HG02943 (cell line): Measurements from ENCODE around the gene OR4K17.
"Not testable (repeated sequence)": the region's sequence is repeated elsewhere in the genome, so short reads cannot be mapped to it uniquely, and the experiment has no call there.

ENCODE experiments used
- ATAC-seq: cut with Tn5 transposase; IDR thresholded peaks from one replicate; pipeline ENCODE4 v1.9.1; 2021; ENCODE audit warnings: mild to moderate bottlenecking, low read depth, moderate library complexity; ENCODE audit not compliant: unreplicated experiment

The OR4K17 gene

DNA sequence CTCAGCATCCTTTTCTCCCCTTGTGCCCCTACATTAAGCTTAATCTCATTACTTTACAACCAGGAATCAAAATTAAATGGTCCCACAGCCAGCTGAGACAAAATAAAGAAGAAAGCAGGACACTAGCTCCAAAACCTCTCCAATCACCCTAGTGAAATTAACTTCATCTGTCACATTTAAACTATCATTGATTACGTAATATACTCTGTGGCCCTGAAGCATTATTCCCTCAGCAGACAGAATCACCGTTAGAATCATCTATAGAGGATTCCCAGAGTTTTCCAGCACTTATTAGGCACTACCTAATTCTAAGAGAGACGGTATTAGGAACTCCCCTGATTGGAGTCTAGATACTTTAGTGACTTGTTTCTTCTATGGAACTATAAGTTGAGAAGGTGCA, at the start of gene OR4K17:
Gene OR4K17, plus strand, starts transcription at position 302 of the 400 bp plus-strand sequence. CDS start 6,761 bp downstream, outside the sequence.
- ATAC-seq = no peak

DNA sequence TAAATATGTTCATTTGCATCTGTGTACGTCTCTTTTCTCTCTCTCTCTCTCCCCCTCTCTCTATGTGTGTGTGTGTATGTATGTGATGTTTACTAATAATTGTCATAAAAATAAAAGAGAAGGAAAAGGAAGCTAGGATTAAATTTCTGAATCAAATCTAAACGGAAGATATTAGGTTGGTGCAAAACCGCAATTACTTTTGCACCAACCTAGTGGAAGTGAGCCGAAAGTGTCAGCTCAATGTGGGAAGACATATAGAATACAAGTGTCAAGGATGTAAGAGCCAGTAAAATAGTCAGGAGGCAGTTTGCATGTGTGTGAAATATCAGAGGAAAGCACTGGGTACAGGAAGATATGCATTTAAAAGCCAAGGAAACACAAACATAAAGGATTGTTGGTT, 18.5 kb upstream of the OR4K17 start:
- no peak for ATAC-seq

- ATAC-seq = no peak
These were observed 17.1 kb upstream of the OR4K17 start for GRCh38 chr14:20093442-20093841.

- not testable (repeated sequence) for ATAC-seq
These were observed 11.4 kb upstream of the OR4K17 start for GRCh38 chr14:20098926-20099770.

DNA sequence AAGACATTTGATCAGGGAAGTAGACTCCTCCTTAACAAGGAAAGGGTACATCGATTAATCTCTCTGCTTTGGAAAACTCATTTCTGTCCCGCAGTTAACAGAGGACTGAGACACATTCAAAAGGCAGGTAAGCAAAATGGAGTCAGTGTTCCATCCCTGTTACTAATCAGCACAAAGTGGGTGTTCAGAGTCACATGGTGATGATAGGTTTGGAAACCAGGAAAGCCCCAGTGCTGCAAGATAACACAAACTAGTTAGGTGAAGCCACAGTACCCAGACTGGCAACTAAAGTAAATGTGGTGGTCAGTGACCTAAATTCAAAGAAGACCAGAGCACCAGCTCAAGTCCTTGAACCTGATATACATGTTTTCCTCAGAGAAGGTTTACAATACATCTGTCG, 1.8 kb downstream of the OR4K17 start:
- ATAC-seq = no peak

DNA sequence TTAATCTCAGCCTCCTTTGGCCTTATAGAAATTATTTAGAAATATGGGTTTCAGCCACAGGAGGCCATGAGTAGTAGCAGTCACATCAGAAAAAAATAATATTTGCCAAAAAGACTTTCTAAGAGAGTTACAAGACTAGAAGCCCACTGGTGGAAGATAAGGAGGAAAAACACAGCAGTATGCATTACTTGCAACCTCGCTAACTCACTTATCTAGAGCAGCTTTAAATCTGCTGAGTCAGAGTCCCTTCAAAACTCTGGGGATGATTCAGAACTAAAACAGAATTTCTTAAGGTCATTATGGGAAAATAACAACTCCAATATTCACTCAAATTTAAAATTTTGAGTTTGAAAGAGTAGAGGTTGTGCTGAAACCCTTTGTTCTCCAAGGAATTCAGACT, 6.2 kb downstream of the OR4K17 start:
- ATAC-seq = no peak

DNA sequence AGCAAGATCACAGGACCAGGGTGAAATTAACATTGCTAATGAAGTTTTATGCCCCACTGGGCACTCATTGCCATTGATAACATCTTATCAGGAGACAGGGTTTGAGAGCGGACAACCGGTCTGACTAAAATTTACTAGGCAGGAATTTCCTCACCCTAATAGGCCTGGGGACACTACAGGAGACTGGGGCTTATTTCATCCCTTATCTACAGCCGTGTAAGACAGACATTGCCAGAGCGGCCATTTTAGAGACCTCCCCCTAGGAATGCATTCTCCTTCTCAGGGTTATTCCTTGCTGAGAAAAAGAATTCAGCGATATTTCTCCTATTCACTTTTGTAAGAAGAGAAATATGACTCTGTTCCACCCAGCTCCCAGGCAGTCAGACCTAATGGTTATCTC, 8.3 kb downstream of the OR4K17 start:
- no peak for ATAC-seq

DNA sequence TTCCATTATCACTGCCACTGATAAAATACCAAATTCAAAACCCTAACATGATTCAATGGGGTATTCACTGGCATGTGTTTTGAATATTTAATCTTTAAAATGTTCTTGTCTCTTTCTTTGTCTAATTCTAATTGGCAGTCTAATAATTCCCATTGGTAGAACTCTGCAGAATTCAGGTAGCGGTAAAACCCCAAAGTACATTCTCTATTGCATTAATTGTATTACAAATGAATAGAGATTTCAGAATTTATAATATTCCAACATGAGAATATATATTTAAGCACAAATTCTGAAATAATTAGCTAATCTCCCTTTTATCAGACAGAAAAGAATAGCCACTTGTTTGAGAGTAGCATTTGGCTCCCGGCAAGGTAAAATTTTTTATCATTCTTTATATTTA, 28.0 kb downstream of the OR4K17 start, which contains the start of gene OR4N5:
Gene OR4N5, plus strand, starts transcription at position 301 of the 400 bp plus-strand sequence. CDS start 4,916 bp downstream, outside the sequence.
- no peak for ATAC-seq

DNA sequence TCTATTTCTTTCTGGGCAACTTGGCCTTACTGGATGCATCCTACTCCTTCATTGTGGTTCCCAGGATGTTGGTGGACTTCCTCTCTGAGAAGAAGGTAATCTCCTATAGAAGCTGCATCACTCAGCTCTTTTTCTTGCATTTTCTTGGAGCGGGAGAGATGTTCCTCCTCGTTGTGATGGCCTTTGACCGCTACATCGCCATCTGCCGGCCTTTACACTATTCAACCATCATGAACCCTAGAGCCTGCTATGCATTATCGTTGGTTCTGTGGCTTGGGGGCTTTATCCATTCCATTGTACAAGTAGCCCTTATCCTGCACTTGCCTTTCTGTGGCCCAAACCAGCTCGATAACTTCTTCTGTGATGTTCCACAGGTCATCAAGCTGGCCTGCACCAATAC, 33.4 kb downstream of the OR4K17 start:
- no peak for ATAC-seq

- no peak for ATAC-seq
These were observed 34.3 kb downstream of the OR4K17 start for GRCh38 chr14:20144820-20145219.

DNA sequence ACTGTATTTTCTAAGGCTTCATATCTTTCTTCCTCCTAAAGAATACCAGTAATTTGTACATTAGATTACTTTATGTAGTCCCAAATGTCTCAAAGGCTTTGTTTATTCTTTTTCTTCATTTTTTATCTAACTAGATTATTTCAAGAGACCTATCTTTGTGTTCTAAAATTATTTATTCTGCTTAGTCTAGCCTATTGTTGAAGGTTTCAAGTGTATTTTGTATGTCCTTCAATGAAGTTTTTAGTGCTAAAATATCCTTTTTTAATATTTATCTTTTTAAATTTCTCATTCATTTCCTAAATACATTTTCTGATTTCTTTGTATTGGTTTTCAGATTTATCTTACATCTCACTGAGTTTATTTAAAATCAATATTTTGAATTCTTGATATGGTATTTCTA, 53.9 kb downstream of the OR4K17 start:
- no peak for ATAC-seq

- no peak for ATAC-seq
These were observed 56.6 kb downstream of the OR4K17 start for GRCh38 chr14:20167091-20167490.

GRCh38 chr14:20169852-20170251, 59.3 kb downstream of the OR4K17 start:
- ATAC-seq = not testable (repeated sequence)
